HG03280 (cell line): ENCODE measurements around the gene CCDC192.

Experiments used
- ATAC-seq: cut with Tn5 transposase; IDR thresholded peaks from one replicate; pipeline ENCODE4 v1.9.1; 2021; ENCODE audit warnings: mild to moderate bottlenecking, moderate library complexity; ENCODE audit not compliant: unreplicated experiment

The CCDC192 gene

GRCh38 chr5:127912411-127912810, 209.2 kb downstream of the CCDC192 start:
- ATAC-seq, result no peak

GRCh38 chr5:127916885-127917573, 213.8 kb downstream of the CCDC192 start:
- no peak for ATAC-seq

- ATAC-seq, result no peak
Measured at GRCh38 chr5:127919006-127919796, 216.0 kb downstream of the CCDC192 start.

- no peak for ATAC-seq
Measured at GRCh38 chr5:127919818-127920217, 216.6 kb downstream of the CCDC192 start.

GRCh38 chr5:127920936-127921335, 217.7 kb downstream of the CCDC192 start:
- ATAC-seq, result no peak

GRCh38 chr5:127922603-127923002, 219.4 kb downstream of the CCDC192 start:
- no peak for ATAC-seq

- no peak for ATAC-seq
Measured at GRCh38 chr5:127923804-127924570, 220.8 kb downstream of the CCDC192 start.

GRCh38 chr5:127924606-127925005, 221.4 kb downstream of the CCDC192 start:
- no peak for ATAC-seq

GRCh38 chr5:127925916-127926315, 222.7 kb downstream of the CCDC192 start:
- ATAC-seq, result no peak

GRCh38 chr5:127926974-127927373, 223.8 kb downstream of the CCDC192 start:
- ATAC-seq, result no peak

- ATAC-seq, result no peak
Measured at GRCh38 chr5:127928053-127928452, 224.9 kb downstream of the CCDC192 start.

GRCh38 chr5:127930311-127930710, 227.1 kb downstream of the CCDC192 start:
- ATAC-seq, result no peak

- no peak for ATAC-seq
Measured at GRCh38 chr5:127931396-127931795, 228.2 kb downstream of the CCDC192 start.

GRCh38 chr5:127933348-127933747, 230.2 kb downstream of the CCDC192 start:
- no peak for ATAC-seq

GRCh38 chr5:127934791-127935256, 231.6 kb downstream of the CCDC192 start:
- no peak for ATAC-seq

- ATAC-seq, result no peak
Measured at GRCh38 chr5:127935398-127935797, 232.2 kb downstream of the CCDC192 start.

- no peak for ATAC-seq
Measured at GRCh38 chr5:127936439-127936972, 233.3 kb downstream of the CCDC192 start.

- ATAC-seq, result no peak
Measured at GRCh38 chr5:127938746-127939145, 235.6 kb downstream of the CCDC192 start.

GRCh38 chr5:127940854-127941253, 237.7 kb downstream of the CCDC192 start:
- ATAC-seq, result no peak

- no peak for ATAC-seq
Measured at GRCh38 chr5:127941646-127942045, 238.5 kb downstream of the CCDC192 start.
